Measurements from ENCODE around the gene RUVBL2. TPM values are rescaled to one million over a fixed set of nuclear protein-coding genes. Genes with fewer than 3 reads are reported as not detected.

The RUVBL2 gene
- total RNA-seq, 1 donor from 2014 or later, result 80.6 TPM

DNA sequence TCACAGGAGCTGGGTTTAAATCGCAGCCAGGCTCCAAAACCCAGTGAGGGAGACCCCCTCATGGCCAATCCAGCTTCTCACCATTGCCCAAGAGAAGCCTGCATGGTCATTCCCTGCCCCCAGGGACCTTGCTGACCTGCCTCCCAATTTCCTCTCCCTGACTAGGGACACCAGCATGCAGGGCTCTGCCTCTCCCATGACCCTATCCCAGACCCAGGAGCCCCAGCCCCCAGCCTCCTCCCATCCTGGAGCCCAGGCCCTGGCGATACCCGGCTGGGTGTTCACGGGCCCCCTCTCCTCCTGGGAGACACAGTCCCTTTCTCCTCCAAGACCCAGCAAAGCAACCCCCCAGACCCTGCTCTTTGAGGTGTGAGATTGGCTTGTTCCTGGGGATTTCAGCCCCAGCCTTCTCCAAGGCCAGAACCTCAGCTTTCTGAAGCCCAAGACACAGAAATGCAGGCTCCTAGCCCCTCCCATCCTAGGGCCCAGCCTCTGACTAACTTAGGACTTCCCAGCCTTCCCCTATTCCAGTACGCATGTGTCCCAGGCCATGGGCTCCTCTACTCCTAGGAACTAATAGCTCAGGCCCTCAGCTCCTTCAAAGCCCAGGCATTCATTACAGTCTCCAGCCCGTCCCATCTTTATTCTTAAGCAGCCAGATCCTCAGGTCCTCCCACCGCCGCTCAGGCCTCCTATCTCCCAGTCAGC lies 1.7 kb upstream of the RUVBL2 start:
- Mint-ChIP-seq H3K4me1 (ENCODE audit: unreplicated experiment) (peaks cover 29% of the 10 kb centered on the region), H3K27me3 (ENCODE audit: unreplicated experiment) (peaks cover 13% of the 10 kb centered on the region), H3K27ac (ENCODE audit: unreplicated experiment) (peak overlapping the region; percentile 72), H3K36me3 (ENCODE audit: low read depth, unreplicated experiment) (peaks cover 22% of the 10 kb centered on the region), H3K9me3 (ENCODE audit: unreplicated experiment) (no peaks in the 10 kb centered on the region), H3K4me3 (ENCODE audit: unreplicated experiment) (peak overlapping the region; percentile 97)
- no peak for DNase-seq (ENCODE audit: low spot score)
- TF ChIP-seq CTCF (IDR thresholded peaks at IDR 0.05; ENCODE audit: unreplicated experiment), result no peak

DNA sequence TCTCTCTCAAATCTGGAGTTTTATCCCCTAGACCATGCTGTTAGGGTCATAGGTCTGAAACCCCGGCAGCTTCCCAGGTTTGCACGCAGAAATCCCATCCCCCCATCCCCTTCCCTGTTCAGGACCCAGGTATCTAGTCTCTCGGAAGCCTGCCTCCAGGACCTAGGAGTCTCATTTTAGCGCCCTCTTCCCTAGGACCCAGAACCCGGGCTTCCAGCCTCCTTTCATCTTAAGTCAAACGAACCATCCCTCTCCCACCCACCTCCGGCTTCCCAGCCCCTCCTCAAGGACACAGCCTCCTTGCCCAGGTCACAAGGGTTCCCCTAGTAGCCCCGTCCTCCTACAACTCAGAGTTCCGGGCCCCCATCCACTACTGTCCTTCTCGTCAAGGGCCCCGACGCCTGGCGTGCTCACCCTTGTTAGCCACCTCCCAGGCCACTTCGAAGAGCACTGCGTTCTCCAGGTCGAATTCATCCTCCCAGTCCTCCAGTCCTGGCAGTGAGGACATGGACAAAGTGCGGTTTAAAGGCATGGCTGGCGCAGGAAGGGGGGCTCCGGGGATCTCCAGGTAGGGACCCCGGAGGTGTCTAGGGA lies 1.0 kb upstream of the RUVBL2 start:
- TF ChIP-seq CTCF (IDR thresholded peaks at IDR 0.05; ENCODE audit: unreplicated experiment), result no peak

DNA sequence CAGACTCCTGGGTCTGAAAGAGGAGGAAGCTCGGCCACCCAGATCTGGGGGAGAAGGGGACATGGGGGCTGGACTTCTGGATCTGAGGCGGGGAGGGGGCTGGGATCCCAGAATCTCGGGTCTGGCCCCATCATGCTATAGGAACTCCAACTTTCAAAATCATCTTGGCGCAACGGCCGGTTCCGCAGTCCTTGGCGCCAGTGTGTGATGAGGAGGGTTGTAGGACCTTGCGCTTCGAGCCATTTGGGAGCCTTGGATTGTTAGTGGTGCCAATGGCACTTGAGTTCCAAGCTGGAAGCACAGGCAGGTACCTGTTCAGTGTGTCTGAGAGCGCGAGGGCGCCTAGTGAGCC lies 324 bp downstream of the RUVBL2 start:
- no peak for TF ChIP-seq CTCF (IDR thresholded peaks at IDR 0.05; ENCODE audit: unreplicated experiment)
- Mint-ChIP-seq H3K27ac (ENCODE audit: unreplicated experiment) (peak overlapping the region; percentile 97), H3K9me3 (ENCODE audit: unreplicated experiment) (no peaks in the 10 kb centered on the region), H3K4me3 (ENCODE audit: unreplicated experiment) (peak overlapping the region; percentile 99), H3K27me3 (ENCODE audit: unreplicated experiment) (peaks cover 15% of the 10 kb centered on the region), H3K4me1 (ENCODE audit: unreplicated experiment) (peaks cover 29% of the 10 kb centered on the region), H3K36me3 (ENCODE audit: low read depth, unreplicated experiment) (peaks cover 4% of the 10 kb centered on the region)
- no peak for DNase-seq (ENCODE audit: low spot score)

More for the DNA sequence above, 1.0 kb upstream of the RUVBL2 start:
- H3K9me3 Mint-ChIP-seq (ENCODE audit: unreplicated experiment), result no peaks in the 10 kb centered on the region
- H3K27me3 Mint-ChIP-seq (ENCODE audit: unreplicated experiment), result peaks cover 13% of the 10 kb centered on the region
- H3K36me3 Mint-ChIP-seq (ENCODE audit: low read depth, unreplicated experiment), result peaks cover 17% of the 10 kb centered on the region
- H3K4me3 Mint-ChIP-seq (ENCODE audit: unreplicated experiment), result peak overlapping the region; percentile 97
- DNase-seq (ENCODE audit: low spot score), result peak; percentile 13
- peaks cover 31% of the 10 kb centered on the region for H3K4me1 Mint-ChIP-seq (ENCODE audit: unreplicated experiment)
- H3K27ac Mint-ChIP-seq (ENCODE audit: unreplicated experiment), result peak overlapping the region; percentile 72

- peak overlapping the region; percentile 54 for H3K4me3 Mint-ChIP-seq (ENCODE audit: unreplicated experiment)
- DNase-seq (ENCODE audit: low spot score), result peak; percentile 83
Measured at GRCh38 chr19:48997972-48998371, 4.3 kb downstream of the RUVBL2 start.

More at GRCh38 chr19:48997972-48998371, 4.3 kb downstream of the RUVBL2 start:
- Mint-ChIP-seq H3K36me3 (ENCODE audit: low read depth, unreplicated experiment) (peaks cover 5% of the 10 kb centered on the region), H3K27me3 (ENCODE audit: unreplicated experiment) (peaks cover 6% of the 10 kb centered on the region), H3K4me1 (ENCODE audit: unreplicated experiment) (peaks cover 22% of the 10 kb centered on the region), H3K9me3 (ENCODE audit: unreplicated experiment) (no peaks in the 10 kb centered on the region), H3K27ac (ENCODE audit: unreplicated experiment) (peak overlapping the region; percentile 54)
- peak; percentile 46 for TF ChIP-seq CTCF (IDR thresholded peaks at IDR 0.05; ENCODE audit: unreplicated experiment)

All from endothelial cell (in vitro differentiated cells).